CD4-positive, alpha-beta T cell treated with Interleukin-21 for 1 hour (primary cell): Measurements from ENCODE around the gene TMEM38A.

ENCODE experiments used
- DNase-seq: peaks from one replicate; pipeline ENCODE4 v3.0.0-alpha.2; 2020

Gene TMEM38A

GRCh38 chr19:16660763-16661479 is at the start of gene TMEM38A:
Gene TMEM38A, plus strand, starts transcription at chr19:16661139. Its CDS starts 79 bp downstream, at chr19:16661218.
- peak; percentile 49 for DNase-seq

GRCh38 chr19:16612636-16613035 is 48.3 kb upstream of the TMEM38A start:
- no peak for DNase-seq

- DNase-seq = no peak
Observed at GRCh38 chr19:16613841-16614240, 47.1 kb upstream of the TMEM38A start.

- DNase-seq = no peak
Observed at GRCh38 chr19:16614941-16615340, 46.0 kb upstream of the TMEM38A start.

GRCh38 chr19:16615808-16616207 is 45.1 kb upstream of the TMEM38A start:
- DNase-seq = no peak

- DNase-seq = no peak
Observed at GRCh38 chr19:16618248-16618647, 42.7 kb upstream of the TMEM38A start.

- DNase-seq = no peak
Observed at GRCh38 chr19:16619457-16619856, 41.5 kb upstream of the TMEM38A start.

GRCh38 chr19:16620018-16620417 is 40.9 kb upstream of the TMEM38A start:
- DNase-seq = no peak

GRCh38 chr19:16620584-16620983 is 40.4 kb upstream of the TMEM38A start:
- no peak for DNase-seq

GRCh38 chr19:16621165-16621800 is 39.7 kb upstream of the TMEM38A start:
- DNase-seq = no peak

- DNase-seq = no peak
Observed at GRCh38 chr19:16623066-16623465, 37.9 kb upstream of the TMEM38A start.

- peak; percentile 4 for DNase-seq
Observed at GRCh38 chr19:16623576-16623975, 37.4 kb upstream of the TMEM38A start.

GRCh38 chr19:16624236-16624635 is 36.7 kb upstream of the TMEM38A start:
- no peak for DNase-seq

- no peak for DNase-seq
Observed at GRCh38 chr19:16625163-16625958, 35.6 kb upstream of the TMEM38A start.

- peak; percentile 23 for DNase-seq
Observed at GRCh38 chr19:16626796-16627192, 34.1 kb upstream of the TMEM38A start.

- DNase-seq = peak; percentile 25
Observed at GRCh38 chr19:16627193-16627927, 33.6 kb upstream of the TMEM38A start.

- DNase-seq = no peak
Observed at GRCh38 chr19:16627928-16628182, 33.1 kb upstream of the TMEM38A start.

- DNase-seq = peak; percentile 94
Observed at GRCh38 chr19:16628183-16628983, 32.6 kb upstream of the TMEM38A start, which contains the start of gene MED26. Gene MED26, minus strand, starts transcription at chr19:16628204. Its CDS starts 261 bp downstream, at chr19:16627943.

- DNase-seq = no peak
Observed at GRCh38 chr19:16628984-16629691, 31.8 kb upstream of the TMEM38A start.

- DNase-seq = no peak
Observed at GRCh38 chr19:16631465-16631864, 29.5 kb upstream of the TMEM38A start.

GRCh38 chr19:16637535-16637934 is 23.4 kb upstream of the TMEM38A start:
- no peak for DNase-seq

- no peak for DNase-seq
Observed at GRCh38 chr19:16638666-16639065, 22.3 kb upstream of the TMEM38A start.
